ENCODE data around the gene TMC7. TPM values are rescaled to one million over a fixed set of nuclear protein-coding genes. Genes with fewer than 3 reads are reported as not detected.
A peak's percentile ranks its signal among the peaks of the same experiment; 100 is the strongest.

The TMC7 gene
- total and polyA plus RNA-seq, 2 of the 13 experiments (the other 11 are each of a cell fraction or from before 2014, with no cell fraction given) = 1.2 to 5.1 TPM

DNA sequence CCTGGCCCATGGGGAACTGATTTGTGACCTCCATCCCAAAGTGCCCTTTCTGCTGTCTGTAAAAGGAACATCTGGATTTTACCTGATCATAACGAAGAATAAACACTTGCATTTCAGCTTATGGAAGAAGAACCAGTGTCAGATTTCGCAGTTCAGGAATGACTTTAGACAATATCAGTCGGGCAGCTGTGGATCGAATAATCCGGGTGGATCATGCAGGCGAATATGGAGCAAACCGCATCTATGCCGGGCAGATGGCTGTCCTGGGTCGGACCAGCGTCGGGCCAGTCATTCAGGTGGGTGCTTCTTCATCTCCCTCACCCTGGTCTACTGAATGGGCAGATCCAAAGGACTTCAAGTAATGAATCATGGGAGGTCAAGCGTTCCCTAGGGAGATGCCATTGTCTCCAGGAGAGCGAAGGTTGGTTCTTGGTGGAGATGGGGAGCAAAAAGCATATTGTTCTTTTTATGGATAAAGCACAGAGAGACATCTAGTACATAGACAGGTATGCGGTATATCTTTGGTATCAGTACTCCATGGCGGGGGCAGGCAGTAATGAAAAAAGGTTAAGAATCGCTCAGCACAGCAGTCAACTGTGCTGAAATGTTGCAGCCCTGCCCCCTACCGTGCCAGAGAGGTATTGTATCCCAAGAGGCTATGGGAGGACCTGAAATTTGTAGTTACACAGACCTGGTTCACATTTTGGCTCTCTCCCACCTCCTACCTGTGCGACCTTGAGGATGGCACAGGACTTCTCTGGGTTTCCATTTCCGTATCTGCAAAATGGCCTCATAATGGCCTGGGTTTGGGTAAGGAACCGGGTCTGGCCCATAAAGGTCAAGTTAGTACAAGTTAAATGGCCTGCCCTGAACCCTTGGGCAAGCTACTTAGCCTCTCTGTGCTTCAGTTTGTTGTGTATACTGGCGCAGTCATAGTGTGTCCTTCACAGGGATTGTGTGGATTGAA is 88.4 kb downstream of the TMC7 start (continued):
- TF ChIP-seq, protein P1, sequence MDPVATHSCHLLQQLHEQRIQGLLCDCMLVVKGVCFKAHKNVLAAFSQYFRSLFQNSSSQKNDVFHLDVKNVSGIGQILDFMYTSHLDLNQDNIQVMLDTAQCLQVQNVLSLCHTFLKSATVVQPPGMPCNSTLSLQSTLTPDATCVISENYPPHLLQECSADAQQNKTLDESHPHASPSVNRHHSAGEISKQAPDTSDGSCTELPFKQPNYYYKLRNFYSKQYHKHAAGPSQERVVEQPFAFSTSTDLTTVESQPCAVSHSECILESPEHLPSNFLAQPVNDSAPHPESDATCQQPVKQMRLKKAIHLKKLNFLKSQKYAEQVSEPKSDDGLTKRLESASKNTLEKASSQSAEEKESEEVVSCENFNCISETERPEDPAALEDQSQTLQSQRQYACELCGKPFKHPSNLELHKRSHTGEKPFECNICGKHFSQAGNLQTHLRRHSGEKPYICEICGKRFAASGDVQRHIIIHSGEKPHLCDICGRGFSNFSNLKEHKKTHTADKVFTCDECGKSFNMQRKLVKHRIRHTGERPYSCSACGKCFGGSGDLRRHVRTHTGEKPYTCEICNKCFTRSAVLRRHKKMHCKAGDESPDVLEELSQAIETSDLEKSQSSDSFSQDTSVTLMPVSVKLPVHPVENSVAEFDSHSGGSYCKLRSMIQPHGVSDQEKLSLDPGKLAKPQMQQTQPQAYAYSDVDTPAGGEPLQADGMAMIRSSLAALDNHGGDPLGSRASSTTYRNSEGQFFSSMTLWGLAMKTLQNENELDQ (CRISPR knock-in tag; IDR thresholded peaks at IDR 0.05; ENCODE audit: borderline replicate concordance) = no peak; the same call in 1 of the 2 replicates
- peak; percentile 66; the same call in 1 of the 2 replicates for TF ChIP-seq ZNF350 (CRISPR knock-in tag; IDR thresholded peaks at IDR 0.05; ENCODE audit: borderline replicate concordance, low read depth)
- 0 out of 2 replicates have a peak, but pooled peaks have one; percentile 39 for TF ChIP-seq ZNF34 (CRISPR knock-in tag; IDR thresholded peaks at IDR 0.05; ENCODE audit: borderline replicate concordance)
- TF ChIP-seq ETS1 (CRISPR knock-in tag; IDR thresholded peaks at IDR 0.05) = no peak
- peak; percentile 52; the same call in 1 of the 2 replicates for TF ChIP-seq ZSCAN9 (CRISPR knock-in tag; IDR thresholded peaks at IDR 0.05; ENCODE audit: borderline replicate concordance)
- no peak for TF ChIP-seq ZNF670 (CRISPR knock-in tag; IDR thresholded peaks at IDR 0.05; ENCODE audit: borderline replicate concordance)
- no peak for TF ChIP-seq ATF3 (CRISPR knock-in tag; IDR thresholded peaks at IDR 0.05)
- TF ChIP-seq ZNF776 (CRISPR knock-in tag; IDR thresholded peaks at IDR 0.05) = no peak
- TF ChIP-seq, protein P2, sequence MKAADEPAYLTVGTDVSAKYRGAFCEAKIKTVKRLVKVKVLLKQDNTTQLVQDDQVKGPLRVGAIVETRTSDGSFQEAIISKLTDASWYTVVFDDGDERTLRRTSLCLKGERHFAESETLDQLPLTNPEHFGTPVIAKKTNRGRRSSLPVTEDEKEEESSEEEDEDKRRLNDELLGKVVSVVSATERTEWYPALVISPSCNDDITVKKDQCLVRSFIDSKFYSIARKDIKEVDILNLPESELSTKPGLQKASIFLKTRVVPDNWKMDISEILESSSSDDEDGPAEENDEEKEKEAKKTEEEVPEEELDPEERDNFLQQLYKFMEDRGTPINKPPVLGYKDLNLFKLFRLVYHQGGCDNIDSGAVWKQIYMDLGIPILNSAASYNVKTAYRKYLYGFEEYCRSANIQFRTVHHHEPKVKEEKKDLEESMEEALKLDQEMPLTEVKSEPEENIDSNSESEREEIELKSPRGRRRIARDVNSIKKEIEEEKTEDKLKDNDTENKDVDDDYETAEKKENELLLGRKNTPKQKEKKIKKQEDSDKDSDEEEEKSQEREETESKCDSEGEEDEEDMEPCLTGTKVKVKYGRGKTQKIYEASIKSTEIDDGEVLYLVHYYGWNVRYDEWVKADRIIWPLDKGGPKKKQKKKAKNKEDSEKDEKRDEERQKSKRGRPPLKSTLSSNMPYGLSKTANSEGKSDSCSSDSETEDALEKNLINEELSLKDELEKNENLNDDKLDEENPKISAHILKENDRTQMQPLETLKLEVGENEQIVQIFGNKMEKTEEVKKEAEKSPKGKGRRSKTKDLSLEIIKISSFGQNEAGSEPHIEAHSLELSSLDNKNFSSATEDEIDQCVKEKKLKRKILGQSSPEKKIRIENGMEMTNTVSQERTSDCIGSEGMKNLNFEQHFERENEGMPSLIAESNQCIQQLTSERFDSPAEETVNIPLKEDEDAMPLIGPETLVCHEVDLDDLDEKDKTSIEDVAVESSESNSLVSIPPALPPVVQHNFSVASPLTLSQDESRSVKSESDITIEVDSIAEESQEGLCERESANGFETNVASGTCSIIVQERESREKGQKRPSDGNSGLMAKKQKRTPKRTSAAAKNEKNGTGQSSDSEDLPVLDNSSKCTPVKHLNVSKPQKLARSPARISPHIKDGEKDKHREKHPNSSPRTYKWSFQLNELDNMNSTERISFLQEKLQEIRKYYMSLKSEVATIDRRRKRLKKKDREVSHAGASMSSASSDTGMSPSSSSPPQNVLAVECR (CRISPR knock-in tag; IDR thresholded peaks at IDR 0.05; ENCODE audit: borderline replicate concordance) = no peak; the same call in 1 of the 2 replicates
- no peak for TF ChIP-seq WIZ (CRISPR knock-in tag; IDR thresholded peaks at IDR 0.05)
- TF ChIP-seq TBL1XR1 (IDR thresholded peaks at IDR 0.05; ENCODE audit: borderline replicate concordance, low read length, partially characterized antibody) = no peak
- no peak for TF ChIP-seq PRPF4 (IDR thresholded peaks at IDR 0.05; ENCODE audit: low read depth, low read length, poor library complexity, severe bottlenecking)
- TF ChIP-seq HMGXB3 (CRISPR knock-in tag; IDR thresholded peaks at IDR 0.05; ENCODE audit: borderline replicate concordance) = 0 out of 2 replicates have a peak, but pooled peaks have one; percentile 45
- TF ChIP-seq BRCA1 (CRISPR knock-in tag; IDR thresholded peaks at IDR 0.05) = no peak
